Sigmoid colon (tissue), 4 donors: ENCODE results near the gene CENPU.

Experiments used
- CTCF ChIP-seq, 4 experiments: fragments of 450-650 bp in 3 of 4; fragments of 200-600 bp in 1 of 4; IDR thresholded peaks; one replicate each; pipeline ENCODE4 v1.5.1; 2016 to 2019; ENCODE audit warnings: antibody characterized with exemption in 4 of 4, mild to moderate bottlenecking in 3 of 4, moderate library complexity in 2 of 4
- EP300 ChIP-seq, 4 donors: sonication (generic); formaldehyde crosslinking; IDR thresholded peaks; one replicate each; pipeline ENCODE4 v1.6.1; 2017; ENCODE audit warnings: antibody characterized with exemption in 4 of 4
- POLR2A ChIP-seq, 2 donors: fragments of 450-650 bp; IDR thresholded peaks; one replicate each; pipeline ENCODE4 v1.6.1; 2016; ENCODE audit warnings: antibody characterized with exemption in 2 of 2, mild to moderate bottlenecking in 2 of 2, moderate library complexity in 2 of 2
- POLR2AphosphoS5 ChIP-seq, 4 donors: sonication (generic); formaldehyde crosslinking; IDR thresholded peaks; one replicate each; pipeline ENCODE4 v1.6.1; 2017; ENCODE audit warnings: antibody characterized with exemption in 4 of 4

- no peak for TF ChIP-seq POLR2A (IDR thresholded peaks at IDR 0.05)
- no peak for TF ChIP-seq CTCF (IDR thresholded peaks at IDR 0.05)
- peak in 2 of 4 donors; percentile 65 to 69 for TF ChIP-seq POLR2AphosphoS5 (IDR thresholded peaks at IDR 0.05)
- peak in 1 of 4 donors; percentile 6 for TF ChIP-seq EP300 (IDR thresholded peaks at IDR 0.05)
These were observed 38.6 kb downstream of the CENPU start for GRCh38 chr4:184695178-184695896.
